Renal cortical epithelial cell (primary cell): ENCODE results near the gene RER1. TPM values are rescaled to one million over a fixed set of nuclear protein-coding genes. Genes with fewer than 3 reads are reported as not detected.

Source experiments
- DNase-seq: peaks from one replicate; pipeline ENCODE4 v3.0.0-alpha.2; 2011; ENCODE audit warnings: low read depth
- total RNA-seq: library from RNA; depleted of rRNA; stranded (reverse); fragments of >200 nt; gene quantifications from 2 replicates; pipeline ENCODE4 v1.2.3, GENCODE V29; 2014

The RER1 gene
- total RNA-seq, 1 donor from 2014 or later, result 81.8 TPM

DNA sequence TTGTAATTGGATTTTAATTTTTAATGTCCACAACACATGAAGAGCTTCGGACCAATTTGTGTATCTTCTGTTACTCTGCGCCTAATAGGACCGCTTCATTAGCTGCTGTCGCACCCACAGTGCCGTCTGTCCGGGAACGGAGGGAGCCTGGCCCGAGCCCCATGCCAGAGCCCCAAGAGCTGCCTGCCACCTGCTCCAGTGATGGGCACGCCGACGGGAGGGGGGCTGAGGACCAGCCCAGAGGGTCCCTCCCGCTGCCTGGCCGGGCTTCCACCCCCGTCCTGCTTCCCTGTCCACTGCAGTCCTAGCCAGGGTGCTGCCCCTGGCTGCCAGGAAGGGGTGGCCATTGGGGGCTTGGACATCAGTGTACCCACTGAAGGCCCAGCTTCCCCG lies 54.2 kb downstream of the RER1 start:
- DNase-seq, result no peak

DNA sequence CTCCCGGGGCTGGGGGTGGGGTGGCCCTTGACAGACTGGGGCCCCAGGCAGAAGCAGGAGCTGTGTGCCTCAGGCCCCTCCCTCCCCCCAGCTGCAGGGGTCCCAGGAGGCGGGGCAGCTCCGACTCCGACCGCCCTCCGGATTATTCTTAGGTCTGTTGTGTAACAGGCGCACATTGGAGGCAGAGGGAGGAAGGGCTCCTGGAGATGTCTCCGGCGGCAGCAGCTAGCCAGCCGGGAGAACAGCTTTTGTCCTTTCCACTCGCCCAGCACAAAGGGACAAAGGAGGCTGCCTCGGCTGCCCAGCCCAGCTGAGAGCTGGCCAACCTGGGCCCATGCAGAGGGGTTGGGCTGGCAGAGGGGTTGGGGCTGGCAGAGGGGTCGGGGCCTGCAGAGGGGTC lies 54.8 kb downstream of the RER1 start:
- DNase-seq, result no peak

DNA sequence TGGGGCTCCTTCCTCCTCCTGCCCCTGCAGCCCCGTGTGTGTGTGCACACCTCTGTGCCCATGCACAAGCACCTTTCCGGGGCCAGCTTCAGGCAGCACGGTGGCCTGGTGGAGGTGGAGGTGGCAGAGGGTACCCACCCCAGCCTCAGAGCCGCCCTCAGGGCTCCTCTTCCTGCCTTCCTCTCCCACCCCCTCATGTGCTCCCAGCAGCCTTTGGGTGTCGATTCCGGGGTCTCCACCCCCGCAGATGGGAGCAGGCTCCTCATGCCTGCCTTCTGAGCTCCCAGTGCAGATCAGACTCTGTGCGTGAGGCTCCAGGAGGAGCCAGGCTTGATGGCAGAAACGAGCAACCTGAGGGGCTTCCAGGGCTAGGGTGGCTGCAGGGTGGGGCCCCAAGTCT lies 55.2 kb downstream of the RER1 start:
- no peak for DNase-seq

DNA sequence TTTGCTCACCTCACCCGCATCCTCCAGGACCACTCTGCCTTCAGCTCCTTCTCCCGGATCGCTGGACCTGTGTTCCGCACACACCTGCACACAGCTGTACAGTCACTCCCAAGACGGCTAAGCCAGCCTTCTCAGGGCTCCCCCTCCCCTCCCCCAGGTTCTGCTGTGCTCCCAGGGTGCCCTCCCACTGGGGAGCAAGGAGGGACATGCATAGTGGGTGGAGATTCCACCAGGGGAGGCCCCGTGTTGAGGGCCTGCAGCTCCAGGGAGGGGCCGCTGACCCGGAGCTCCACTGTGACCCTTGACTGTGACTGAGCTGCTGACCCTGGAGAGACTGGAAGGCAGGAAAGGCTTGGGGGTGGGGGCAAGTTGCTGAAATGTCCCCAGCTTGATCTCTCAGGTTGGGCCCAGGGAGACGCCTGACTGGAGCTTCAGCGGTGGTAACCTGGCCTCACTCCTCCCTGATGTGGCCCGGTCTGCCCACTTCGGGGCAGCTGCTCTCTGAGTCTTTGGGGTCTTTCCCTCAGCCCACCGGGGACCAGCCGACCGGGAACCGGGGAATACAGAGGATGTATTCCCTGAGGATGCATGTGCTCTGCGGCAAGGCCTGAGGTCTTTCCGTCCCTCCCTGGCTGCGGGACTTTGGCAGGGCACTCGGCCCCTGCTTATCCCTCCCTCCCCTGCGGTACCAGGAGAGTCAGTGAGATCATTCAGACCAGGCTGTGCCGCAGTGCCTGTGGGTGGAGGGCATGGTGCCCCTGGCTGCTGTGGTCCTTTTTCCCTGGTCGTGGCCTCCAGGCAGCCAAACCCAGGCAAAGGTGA lies 55.8 kb downstream of the RER1 start:
- no peak for DNase-seq

DNA sequence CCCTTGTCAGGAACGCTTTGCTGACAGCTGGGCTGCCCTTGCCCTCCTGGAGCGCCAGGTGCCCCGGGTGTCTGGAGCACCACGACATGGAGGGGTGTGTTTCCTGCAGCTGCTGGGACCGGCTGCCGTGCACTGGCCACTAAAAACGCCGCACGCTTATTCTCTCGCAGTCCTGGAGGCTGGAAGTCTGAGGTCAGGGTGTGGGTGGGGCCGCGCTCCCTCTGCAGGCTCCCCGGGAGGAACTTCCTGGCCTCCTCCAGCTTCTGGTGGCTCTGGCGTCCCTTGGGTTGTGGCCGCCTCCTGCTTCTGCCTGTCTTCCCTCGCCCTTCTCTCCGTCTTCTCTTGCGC lies 56.4 kb downstream of the RER1 start:
- DNase-seq, result no peak

- DNase-seq, result no peak
Observed at GRCh38 chr1:2449636-2450454, 58.2 kb downstream of the RER1 start.

GRCh38 chr1:2451741-2452140 lies 60.1 kb downstream of the RER1 start:
- peak; percentile 86 for DNase-seq

- DNase-seq, result no peak
Observed at GRCh38 chr1:2452201-2452931, 60.7 kb downstream of the RER1 start.

DNA sequence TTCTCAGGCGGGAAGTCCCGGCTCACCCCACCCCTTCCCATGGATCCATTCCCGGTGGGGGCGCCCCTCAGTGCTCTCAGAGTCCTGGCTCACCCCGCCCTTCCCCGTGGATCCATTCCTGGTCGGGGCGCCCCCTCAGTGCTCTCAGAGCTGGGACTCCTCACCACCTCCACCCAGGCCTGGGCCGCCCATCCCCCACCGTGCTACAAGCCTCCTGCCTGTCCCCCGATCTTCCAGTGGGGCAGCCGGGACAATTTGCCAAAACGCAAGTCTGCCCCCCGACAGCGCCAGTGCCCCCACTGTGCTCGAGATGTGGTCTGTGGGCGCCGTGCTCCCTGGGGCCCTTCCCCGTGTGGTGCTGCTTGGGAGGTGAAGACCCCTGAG lies 61.3 kb downstream of the RER1 start:
- no peak for DNase-seq

GRCh38 chr1:2454227-2454626 lies 62.6 kb downstream of the RER1 start:
- DNase-seq, result no peak

Other genes with a start within 250 kb of the RER1 start
- gene FAAP20, start 197.1 kb upstream of the RER1 start, total RNA-seq, result 12.0 and 23.4 TPM in 2 replicates
- gene SKI, start 163.5 kb upstream of the RER1 start, total RNA-seq, result 9.0 and 34.8 TPM in 2 replicates
- gene MORN1, start 287 bp upstream of the RER1 start, total RNA-seq, result 9.4 and 24.8 TPM in 2 replicates
- 37.7 and 38.0 TPM in 2 replicates for gene PEX10, start 20.7 kb downstream of the RER1 start, total RNA-seq
- gene PLCH2, start 84.4 kb downstream of the RER1 start, total RNA-seq, result 0.05 and 0.17 TPM in 2 replicates
- 14.6 and 20.3 TPM in 2 replicates for gene PANK4, start 134.8 kb downstream of the RER1 start, total RNA-seq
- gene HES5, start 138.4 kb downstream of the RER1 start, total RNA-seq, result not detected in 2 replicates
- gene TNFRSF14, start 164.5 kb downstream of the RER1 start, total RNA-seq, result 17.6 and 19.8 TPM in 2 replicates
- 21.0 and 27.1 TPM in 2 replicates for gene PRXL2B, start 194.9 kb downstream of the RER1 start, total RNA-seq
- 0.65 TPM in 1 of 2 replicates, not detected in the other for gene MMEL1, start 241.2 kb downstream of the RER1 start, total RNA-seq